Myocyte (in vitro differentiated cells): ENCODE measurements around the gene MUC5AC. TPM values are rescaled to one million over a fixed set of nuclear protein-coding genes. Genes with fewer than 3 reads are reported as not detected.
"Not testable (repeated sequence)": the region's sequence is repeated elsewhere in the genome, so short reads cannot be mapped to it uniquely, and the experiment has no call there.

ENCODE experiments used
- DNase-seq: peaks from one replicate; pipeline ENCODE4 v3.0.0-alpha.2; 2012; ENCODE audit warnings: low read depth
- total RNA-seq: library from RNA; depleted of rRNA; stranded (reverse); fragments of >200 nt; gene quantifications from 2 replicates; pipeline ENCODE4 v1.2.3, GENCODE V29; 2014

The MUC5AC gene
- total RNA-seq, 1 donor from 2014 or later = not detected

DNA sequence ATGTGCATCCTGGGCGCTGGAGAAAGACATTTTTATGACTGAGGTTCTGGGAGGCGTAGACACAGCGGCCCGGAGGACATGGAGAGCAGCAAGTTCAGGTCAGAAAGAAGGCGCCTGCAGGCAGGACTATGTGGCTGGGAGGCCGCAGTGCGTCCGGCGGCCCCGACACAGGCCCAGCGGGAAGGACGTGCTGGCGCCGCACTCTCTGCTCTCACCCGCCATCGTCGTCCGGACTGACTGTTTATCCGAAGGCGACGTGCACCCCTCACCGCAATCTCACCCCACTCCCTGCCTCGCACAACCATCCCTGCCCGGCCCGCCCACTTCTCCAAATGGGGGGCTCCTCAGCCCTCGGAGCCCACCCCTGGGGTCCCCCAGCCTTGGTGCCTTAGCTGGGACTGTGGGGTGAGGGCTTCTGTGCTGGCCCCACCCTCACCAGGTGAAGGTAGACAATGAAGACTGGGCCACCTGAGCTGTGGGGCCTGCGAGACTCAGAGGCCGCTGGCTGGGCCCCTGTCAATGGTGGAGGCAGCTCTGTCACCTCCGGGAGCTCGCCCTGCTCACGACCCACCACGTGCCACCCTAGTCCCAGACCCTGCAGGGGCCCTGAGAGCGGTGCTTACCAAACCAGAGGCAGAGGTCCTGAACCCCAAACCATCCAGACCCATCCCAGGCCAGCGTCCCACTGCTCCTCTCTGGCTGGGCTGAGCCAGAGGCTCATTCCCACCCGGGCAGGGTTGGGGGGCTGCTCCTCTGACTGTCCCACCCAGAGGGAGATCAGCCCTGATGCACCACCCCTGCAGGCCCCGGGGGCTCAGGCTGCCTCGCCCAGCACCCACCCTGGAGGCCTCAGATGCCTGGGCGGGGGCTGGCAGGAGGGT is 48.9 kb downstream of the MUC5AC start:
- DNase-seq = no peak

DNA sequence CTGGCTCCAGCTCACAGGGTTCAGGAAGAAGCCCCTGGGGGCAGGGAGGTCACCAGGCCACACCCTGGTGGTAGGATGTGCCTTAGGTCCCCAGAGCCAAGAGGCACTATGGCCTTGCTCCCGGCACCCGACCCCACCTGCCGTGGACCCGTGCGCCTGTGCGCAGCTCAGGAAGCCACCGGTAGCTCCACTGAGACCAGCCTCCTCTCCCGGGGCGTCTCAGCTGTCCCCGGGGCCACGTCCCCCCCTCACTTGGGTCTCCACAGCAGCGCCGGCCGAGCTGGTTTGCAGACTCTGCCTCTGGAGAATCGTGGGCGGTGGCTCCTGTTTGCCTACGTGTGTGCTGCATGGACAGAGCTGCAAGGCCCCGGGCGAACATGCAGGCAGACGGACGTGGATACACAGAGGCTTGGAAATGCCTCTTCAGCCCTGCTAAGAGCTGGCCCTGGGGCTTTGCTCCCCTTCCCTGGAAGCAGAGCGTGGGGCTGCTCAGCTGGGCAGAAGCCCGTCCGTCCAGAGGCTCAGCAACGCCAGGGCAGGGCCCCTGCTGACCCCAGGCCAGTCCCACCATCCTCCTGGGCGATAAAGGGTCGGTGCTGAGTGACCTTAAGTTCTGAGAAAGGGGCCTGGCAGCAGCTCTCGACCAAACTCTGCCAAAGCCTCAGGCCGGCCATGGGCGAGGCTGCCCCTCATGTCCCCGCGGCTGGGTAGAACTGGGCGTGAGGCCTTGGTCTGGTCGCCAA is 49.8 kb downstream of the MUC5AC start:
- no peak for DNase-seq

DNA sequence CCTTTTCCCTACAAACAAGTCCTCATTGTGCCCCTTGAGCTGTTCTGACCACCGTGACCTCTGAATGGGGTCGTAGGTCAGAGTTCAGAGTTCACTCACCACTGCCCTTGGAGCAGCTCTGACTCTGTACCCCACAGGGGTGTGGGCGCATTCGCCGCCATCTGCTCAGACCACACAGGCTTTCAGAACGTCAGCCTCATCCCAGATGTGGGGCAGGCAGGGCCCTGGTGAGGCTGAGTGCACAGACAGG is 50.3 kb downstream of the MUC5AC start:
- no peak for DNase-seq

DNA sequence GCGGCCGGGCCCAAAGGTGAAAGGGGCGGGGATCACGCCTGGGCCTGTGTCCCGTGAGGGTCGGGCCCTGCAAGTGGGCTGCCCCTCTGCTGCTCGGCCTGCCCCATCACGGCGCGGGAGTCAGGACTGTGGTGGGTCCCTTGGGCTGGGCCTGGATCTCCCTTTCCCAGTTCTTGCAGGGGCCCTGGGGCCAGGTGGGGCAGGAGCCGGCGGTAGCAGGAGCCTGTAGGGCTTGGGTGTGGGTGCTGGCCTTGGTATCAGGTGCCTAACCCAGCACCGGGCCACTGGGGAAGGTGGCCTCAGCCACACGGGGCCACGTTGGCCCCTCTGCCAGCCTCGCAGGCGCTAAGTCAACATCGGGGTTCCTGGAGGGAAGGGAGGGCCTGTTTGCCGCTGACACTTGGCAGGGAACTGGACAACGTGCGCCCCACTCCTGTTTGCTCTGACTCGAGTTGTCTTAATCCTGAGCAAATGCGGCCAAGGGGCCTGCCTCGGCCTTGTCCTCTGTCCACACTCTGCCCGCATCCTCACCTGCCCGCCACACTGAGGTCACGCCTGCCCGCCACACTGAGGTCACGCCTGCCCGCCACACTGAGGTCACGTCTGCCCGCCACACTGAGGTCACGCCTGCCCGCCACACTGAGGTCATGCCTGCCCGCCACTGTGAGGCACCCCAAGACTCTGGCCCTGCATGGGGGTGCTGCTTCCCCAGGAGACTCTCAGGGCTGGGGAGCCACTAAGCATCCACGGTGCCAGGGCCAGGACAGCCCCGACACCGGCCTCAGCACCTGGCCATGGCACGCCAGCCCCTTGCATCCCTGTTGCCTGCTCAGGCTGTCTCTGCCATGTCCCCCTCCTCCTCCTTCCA is 50.9 kb downstream of the MUC5AC start:
- DNase-seq = no peak

DNA sequence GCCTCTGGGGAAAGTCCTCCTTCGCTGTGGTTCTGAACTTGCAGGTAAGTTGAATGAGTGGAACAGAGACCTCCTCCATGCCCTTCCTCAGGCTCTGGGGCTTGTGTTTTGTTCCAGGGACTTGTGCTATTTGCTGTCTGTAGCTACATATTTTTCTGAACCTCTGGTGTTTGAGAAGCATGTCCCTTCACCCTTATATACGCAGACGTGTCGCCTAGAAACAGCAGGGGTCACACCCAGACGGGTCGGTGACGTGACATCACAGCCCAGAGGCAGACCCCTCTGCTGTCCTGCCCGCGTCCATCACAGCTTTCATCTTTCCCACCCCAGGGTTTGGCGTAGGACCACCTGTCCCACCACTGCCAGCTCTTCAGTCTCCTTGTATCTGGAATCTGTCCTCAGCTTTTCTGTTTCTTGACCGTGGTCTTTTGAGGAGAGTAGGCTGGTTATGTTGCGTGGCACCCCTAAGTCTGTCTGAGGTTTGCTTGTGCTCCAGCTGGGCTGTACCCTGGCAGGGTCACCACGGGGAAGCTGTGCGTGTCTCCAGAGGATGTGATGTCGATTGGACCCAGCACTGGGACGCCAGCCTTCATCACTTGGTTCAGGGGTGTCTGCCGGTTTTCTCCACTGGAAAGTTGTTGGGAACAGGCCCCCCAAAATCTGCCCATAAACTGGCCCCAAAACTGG is 51.8 kb downstream of the MUC5AC start:
- DNase-seq = no peak

DNA sequence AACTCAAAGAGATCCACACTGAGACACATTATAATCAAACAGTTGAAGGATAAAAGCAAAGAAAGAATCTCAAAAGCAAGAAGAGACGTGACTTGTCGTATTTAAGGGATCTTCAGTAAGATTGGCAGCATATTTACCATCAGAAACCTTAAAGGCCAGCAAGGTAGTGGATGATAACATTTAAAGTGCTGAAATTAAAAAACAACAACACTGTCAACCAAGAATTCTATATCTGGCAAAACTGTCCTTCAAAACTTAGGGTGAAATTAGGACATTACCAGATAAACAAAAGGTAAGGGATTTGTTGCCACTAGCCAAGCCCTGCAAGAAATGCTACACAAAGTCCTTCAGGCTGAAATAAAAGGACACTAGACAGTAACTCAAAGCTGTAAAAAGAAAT is 54.1 kb downstream of the MUC5AC start:
- DNase-seq = no peak

DNA sequence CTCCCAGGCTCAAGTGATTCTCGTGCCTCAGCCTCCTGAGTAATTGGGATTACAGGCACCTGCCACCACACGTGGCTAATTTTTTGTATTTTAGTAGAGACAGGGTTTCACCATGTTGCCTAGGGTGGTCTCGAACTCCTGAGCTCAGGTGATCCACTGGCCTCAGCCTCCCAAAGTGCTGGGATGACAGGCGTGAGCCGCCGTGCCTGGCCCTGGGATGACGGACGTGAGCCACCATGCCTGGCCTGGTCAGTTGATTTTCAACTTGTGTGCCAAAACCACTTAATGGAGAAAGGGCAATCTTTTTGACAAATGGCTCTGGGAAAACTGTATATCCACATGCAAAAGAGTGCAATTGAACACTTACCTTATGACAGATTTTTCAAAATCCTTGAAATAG is 58.1 kb downstream of the MUC5AC start:
- not testable (repeated sequence) for DNase-seq

DNA sequence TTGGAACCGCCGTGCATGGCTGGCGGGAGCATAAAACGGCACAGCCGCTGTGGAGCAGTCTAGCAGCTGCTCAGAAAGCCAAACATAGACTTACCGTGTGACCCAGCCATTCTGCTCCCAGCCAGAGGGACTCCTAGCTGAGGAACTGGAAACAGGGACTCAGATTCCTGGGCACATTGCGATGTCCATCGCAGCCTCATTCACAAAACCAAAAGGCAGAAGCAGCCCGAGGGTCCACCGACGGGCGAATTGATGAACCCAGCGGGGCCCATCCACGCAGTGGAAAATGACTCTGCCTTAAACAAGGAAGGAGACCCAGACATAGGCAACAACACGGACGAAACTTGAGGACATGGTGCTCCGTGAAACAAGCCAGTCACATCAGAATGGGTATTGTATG is 59.4 kb downstream of the MUC5AC start:
- no peak for DNase-seq

DNA sequence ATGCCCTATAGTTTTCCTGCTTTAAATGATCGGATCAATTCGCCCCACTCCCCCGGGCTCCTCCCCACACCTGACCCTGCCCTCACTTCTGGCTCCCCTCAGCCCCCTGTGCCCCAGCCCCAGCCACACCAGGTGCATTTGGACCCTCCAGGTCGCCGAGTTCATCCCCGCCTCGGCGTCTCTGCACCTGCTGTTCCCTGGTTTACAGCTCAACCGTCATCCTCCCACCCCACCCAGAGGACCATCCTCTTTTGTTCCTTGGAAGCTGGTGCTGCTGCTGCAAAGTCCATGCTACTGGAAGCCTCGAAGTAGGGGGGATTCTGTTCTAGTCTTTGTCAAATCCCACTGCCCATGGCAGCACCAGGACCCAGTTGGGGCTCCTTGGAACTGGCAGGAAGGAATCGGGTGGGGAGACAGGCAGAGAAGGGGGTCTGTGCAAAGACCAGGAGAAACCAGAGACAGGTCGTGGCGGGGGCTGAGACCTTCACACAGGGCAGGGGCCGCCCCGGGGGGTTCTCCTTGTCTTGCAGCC is 60.6 kb downstream of the MUC5AC start:
- DNase-seq = no peak

DNA sequence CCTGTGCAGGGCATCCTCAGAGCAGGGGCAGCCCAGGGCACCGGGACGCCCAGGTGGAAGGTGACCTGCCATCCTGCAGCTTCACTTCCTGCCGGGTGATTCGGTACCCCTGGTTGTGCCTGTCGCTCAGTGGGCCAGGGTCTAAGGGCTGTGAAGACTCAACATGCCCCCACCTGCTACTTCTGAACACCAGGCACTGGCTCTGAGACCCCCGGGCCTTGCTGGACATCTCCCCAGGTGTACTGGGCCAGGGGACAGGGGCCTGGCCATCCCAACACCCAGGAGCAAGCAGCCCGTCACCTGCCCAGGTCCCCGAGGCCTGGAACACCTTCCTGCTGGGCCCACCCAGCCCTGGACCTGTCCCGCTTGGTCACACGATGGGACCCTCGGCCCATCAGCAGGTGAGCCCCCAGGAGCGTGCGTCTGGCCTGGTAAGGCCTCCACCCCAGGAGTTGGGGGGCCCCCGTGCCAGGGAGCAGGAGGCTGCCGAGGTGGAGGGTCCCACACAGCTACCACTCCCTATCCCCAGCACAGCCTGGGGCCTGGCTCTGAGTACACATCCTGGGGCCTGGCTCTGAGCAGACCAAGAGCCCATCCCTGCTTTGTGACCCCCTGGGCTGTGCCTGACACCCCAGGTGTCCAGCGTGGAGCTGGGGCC is 61.2 kb downstream of the MUC5AC start:
- DNase-seq = no peak

DNA sequence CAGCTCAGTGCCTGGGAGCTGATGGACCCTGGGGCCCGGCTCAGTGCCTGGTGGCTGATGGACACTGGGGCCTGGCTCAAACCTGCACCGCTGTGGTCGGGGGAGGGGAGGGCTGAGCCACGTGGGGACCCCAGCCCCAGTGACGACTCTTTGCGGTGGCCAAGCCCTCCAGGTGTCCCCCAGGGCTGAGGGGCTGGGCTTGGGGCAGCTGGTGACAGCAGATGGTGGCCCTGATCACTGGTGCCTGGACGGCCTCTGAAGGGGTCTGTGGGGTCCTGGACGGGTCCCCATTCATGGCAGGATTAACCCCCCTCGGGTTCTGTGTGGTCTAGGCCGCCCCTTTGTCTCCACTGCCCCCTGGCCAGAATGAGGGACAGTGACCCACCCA is 61.7 kb downstream of the MUC5AC start:
- no peak for DNase-seq

DNA sequence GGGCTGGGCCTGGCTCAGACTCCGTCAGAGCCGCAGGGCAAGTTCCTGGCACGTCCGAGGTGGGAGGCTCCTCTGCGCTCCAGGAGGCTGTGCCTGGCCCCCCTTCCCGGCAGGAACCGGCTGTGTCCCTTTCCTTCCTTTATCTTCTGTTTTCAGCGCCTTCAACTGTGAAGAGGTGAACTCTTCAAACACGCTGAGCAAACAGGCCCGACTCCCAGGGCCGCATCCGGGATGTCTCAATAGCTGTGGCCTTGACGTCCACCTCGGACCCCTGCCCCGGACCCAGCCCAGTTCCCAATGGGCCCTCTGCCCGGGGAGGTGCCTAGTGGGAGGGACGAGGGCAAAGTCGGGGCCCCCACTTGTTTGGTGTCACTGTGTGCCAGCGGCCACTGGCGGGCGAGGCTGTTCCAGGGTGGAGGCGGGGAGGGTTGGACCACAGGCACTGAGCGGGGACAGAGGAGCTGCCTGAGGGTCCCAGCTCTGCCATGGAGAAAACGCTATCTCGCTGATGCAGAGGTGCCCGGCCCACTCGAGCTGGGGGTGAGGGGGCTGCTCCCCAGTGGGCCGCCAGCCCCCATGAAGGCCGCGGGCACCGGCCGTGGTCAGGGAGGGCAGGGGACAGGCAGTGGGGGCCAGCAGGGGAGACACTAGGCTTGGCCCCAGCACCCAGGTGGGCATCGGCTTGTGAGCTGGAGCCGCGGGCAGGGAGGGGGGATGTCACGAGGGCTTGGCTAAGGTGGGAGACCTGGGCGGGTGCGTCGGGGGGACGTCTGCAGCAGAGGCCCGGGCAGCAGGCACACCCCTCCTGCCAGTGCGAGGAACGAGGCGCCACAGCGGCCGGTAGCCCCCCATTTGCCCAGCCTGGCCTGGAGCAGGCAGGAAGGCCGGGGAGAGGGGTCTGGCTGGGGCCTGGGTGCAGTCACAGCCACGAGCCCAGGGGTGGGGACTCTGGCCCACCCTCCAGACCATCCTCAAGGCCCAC is 62.4 kb downstream of the MUC5AC start:
- no peak for DNase-seq

DNA sequence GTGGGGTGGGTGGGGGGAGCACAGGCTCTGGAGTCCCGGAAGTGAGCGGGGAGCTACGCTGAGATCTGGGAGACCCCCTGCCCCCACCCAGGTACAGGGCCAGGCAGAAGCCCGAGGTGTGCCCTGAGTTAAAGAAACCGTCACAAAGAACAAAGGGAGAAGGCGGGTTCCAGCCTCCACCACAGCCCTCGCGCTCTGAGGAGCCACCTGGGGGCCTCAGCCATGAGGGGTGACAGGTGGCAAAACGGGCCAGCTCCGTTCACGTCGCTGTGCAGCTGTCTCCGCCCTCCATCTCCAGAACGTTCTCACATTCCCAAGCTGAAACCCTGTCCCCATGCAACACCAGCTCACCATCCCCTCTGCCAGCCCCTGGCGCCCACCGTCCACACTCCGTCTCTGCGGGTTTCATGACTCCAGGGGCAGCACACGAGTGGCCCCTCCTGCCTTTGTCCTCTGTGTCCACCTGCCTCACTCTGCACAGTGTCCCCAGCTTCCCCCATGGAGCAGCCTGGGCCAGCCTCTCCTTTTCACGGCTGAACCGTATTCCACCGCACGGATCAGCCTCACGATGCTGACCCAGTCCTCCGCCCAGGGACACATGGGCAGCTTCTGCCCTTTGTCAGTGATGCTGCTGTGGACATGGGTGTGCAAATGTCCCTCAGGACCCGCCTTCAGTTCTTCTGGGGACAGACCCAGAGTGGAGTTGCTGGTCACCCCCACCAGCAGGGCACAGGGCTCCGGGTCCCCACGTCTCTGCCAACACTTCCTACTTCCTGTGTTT is 63.4 kb downstream of the MUC5AC start:
- DNase-seq = no peak

DNA sequence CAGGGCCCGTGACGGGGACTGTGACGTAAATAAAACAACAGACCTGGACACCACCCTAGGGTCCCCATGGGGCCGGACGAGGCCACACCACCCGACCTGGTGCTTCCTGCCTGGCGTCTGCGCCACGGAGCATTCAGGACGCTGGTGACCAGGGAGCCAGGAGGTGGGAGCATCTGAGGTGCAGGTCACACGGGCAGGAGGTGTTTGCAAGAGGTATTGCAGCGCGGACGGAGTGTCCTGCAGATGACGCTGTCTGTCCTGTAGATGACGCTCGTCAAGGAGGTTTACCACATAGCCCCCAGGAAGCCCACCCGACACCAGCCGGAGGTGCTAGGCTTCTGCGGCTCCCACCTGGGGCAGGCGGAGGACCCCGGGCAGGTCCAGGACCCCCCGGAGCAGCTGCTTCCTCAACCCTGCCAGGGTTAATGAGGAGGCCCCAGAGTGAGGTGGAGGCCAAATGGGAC is 64.1 kb downstream of the MUC5AC start:
- DNase-seq = no peak

DNA sequence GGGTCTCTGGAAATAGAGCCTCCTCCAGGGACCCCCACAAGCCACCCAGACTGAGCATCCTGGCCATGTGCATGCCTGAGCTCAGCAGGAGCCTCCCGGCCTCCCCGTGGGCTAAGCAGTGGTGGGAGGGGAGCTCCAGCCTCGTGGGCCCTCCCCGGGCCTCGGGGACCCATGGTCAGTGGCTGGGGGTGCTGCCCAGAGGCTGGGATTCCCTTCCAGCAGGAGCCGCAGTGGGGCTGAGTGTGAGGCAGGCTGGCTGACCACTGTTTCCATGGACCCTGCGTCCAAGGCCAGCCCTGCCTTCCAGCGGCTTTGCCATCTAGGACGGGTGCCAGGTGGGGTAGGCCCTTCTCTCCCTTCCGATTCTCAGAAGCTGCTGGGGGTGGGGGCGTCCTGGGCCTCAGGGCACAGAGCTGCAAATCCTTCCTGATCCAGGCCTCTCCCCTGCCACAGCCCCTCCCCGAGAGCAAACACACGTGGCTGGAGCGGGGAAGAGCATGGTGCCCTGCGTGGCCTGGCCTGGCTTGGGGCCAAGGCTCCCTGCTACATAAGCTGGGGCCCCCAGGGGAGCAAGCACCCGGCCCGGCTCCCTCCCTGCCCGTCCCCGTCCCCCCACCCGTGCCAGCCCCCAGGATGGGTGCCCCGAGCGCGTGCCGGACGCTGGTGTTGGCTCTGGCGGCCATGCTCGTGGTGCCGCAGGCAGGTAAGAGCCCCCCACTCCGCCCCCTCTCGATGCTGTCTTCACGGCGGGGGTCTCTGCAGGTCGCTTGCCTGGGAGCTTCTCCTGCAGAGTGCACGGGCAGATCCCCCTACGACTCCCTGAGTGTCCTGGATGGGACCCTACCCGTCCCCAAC is 65.0 kb downstream of the MUC5AC start, which contains the start of gene MUC5B:
MUC5B (plus strand) TSS at position 576 of the 855 bp plus-strand sequence; CDS start at position 634, 58 bp downstream.
- DNase-seq = no peak

DNA sequence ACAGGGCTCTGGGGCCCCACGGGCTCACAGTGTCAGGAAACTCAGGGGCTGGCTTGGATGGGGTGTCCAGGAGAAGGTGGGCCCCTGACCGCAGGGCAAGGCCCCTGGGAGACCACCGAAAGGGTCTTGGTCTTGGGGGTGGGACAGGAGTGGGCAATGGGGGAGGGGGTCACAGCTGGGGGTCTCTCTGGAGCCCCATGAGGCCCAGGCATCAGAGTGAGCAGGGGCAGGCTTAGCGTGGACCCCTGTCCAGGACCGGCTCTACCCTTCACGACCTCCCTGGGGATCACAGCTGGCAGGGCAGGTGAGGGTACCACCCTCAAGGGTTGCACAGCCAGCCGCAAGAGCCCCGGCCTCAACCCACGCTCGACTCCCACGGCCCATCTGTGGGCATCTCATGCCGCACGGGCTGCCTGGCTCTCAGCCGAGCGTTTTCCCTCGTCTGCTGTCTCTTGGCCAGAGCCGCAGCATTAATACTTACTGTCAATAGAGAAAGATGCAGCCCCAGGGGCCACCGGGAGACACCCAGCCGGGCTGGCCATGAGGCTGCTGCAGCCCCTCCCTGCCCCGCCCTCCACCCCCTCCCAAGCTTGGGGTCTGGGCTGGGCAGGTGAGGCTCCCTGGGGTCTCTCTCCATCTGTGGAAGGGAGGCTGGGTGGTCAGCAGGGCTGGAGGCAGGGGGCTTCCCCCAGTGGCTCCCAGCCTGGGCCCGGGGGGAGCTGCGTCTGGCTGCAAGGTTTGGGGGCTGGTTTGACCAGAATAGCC is 65.8 kb downstream of the MUC5AC start:
- DNase-seq = no peak

DNA sequence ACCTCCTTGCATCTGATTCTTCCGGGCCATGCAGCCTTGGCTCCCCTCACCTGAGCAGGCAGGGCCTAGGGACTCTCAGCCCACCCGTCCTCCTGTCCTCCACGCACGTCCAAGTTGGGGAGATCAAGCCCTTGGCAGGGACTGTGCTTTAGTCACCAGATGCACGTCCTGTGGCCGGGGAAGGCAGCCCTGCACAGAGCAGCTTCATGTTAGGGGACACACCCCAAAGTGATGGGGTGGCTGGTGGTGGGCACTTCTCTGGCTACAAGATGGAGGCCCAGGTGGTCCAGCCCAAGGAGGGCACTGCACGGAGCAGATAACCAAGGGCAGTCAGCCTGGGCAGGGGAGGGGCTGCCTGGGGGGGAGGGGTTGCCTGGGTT is 66.3 kb downstream of the MUC5AC start:
- no peak for DNase-seq
